Right atrium auricular region (tissue), 2 donors: ENCODE data around the gene EEF2KMT. TPM values are rescaled to one million over a fixed set of nuclear protein-coding genes. Genes with fewer than 3 reads are reported as not detected.

Experiments
- DNase-seq: peaks from one replicate; pipeline ENCODE4 v3.0.0-alpha.2; 2019; ENCODE audit warnings: low spot score
- H3K27ac ChIP-seq, 2 donors: fragments of 200-600 bp; sonication (generic); 1 replicate in 1 of 2; 2 replicates in 1 of 2; pipeline ENCODE4 v1.5.1; 2016 to 2019
- H3K27me3 ChIP-seq, 2 donors: fragments of 200-600 bp; sonication (generic); one replicate each; pipeline versions ENCODE4 v1.5.1 to v1.6.0; 2017 to 2019
- H3K36me3 ChIP-seq: fragments of 200-600 bp; sonication (generic); one replicate; pipeline ENCODE4 v1.5.1; 2016
- H3K4me1 ChIP-seq, 2 donors: fragments of 200-600 bp; sonication (generic); one replicate each; pipeline versions ENCODE4 v1.5.1 to v1.6.0; 2017 to 2019
- H3K4me3 ChIP-seq, 2 donors: fragments of 200-600 bp; sonication (generic); 1 replicate in 1 of 2; 2 replicates in 1 of 2; pipeline ENCODE4 v1.5.1; 2017 to 2019; ENCODE audit warnings: mild to moderate bottlenecking in 1 of 2, moderate library complexity in 1 of 2
- H3K9me3 ChIP-seq, 2 donors: fragments of 200-600 bp; sonication (generic); one replicate each; pipeline ENCODE4 v1.5.1; 2019
- total RNA-seq, 2 donors: library from RNA; depleted of rRNA; stranded (reverse); fragments of >200 nt; gene quantifications; one replicate each; pipeline ENCODE4 v1.1.0, GENCODE V29; 2016
- TF ChIP-seq, protein P1 (sequence below), 2 donors: fragments of 200-600 bp; sonication (generic); IDR thresholded peaks; one replicate each; pipeline ENCODE4 v1.5.1; 2019; ENCODE audit warnings: antibody characterized with exemption in 2 of 2

Gene EEF2KMT
- total RNA-seq, 2 donors from 2014 or later = 2.8 to 6.0 TPM

DNA sequence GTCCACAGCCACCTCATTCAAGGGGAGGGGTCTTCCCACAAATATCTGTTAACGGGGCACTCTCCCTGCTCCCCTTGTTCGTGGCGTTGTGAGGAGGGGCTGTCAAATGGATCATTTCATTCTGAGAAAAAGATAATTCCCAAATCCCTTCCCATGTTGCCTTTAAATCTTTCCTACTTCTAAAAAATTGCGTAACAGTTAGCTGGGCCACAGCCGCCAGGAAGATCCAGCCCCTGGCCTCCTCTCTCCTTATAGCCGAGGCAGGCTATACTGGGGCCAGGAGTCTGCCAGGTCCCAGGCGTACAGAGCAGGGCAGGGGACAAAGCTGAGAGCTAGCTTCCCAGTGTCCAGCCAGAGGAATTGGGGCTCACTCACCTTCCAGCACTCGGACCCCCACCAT, 32.3 kb downstream of the EEF2KMT start:
- Histone ChIP-seq H3K27me3 (no peaks in the 10 kb centered on the region), H3K36me3 (no peaks in the 10 kb centered on the region), H3K4me3 (no peak overlapping the region), H3K27ac (no peak overlapping the region), H3K4me1 (peaks cover 0 to 8% of the 10 kb centered on the region in 2 donors), H3K9me3 (no peaks in the 10 kb centered on the region)
- DNase-seq = no peak
- TF ChIP-seq, protein P1, sequence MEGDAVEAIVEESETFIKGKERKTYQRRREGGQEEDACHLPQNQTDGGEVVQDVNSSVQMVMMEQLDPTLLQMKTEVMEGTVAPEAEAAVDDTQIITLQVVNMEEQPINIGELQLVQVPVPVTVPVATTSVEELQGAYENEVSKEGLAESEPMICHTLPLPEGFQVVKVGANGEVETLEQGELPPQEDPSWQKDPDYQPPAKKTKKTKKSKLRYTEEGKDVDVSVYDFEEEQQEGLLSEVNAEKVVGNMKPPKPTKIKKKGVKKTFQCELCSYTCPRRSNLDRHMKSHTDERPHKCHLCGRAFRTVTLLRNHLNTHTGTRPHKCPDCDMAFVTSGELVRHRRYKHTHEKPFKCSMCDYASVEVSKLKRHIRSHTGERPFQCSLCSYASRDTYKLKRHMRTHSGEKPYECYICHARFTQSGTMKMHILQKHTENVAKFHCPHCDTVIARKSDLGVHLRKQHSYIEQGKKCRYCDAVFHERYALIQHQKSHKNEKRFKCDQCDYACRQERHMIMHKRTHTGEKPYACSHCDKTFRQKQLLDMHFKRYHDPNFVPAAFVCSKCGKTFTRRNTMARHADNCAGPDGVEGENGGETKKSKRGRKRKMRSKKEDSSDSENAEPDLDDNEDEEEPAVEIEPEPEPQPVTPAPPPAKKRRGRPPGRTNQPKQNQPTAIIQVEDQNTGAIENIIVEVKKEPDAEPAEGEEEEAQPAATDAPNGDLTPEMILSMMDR (IDR thresholded peaks at IDR 0.05) = no peak

DNA sequence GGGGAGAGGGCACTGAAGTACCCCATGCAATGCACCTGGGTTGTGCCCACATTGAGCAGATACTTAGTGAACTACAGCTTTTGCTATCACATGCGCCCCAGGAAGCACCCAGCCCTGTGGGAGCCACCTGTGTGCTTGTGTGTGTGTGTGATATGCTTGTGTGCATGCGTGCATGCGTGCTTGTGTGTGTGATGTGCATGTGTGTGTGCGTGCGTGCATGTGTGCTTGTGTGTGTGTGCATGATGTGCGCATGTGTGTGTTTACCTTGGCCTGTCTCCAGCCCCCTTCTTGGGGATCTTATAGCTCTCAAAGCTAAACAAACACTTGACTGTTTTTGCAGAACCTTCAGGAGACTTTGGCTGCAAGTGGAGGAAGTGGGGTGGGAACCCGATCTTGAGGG, 32.7 kb downstream of the EEF2KMT start:
- DNase-seq = no peak
- Histone ChIP-seq H3K27ac (no peak overlapping the region), H3K4me3 (no peak overlapping the region), H3K27me3 (no peaks in the 10 kb centered on the region), H3K9me3 (no peaks in the 10 kb centered on the region), H3K4me1 (peaks cover 0 to 8% of the 10 kb centered on the region in 2 donors), H3K36me3 (no peaks in the 10 kb centered on the region)
- TF ChIP-seq, protein P1 (IDR thresholded peaks at IDR 0.05) = no peak

DNA sequence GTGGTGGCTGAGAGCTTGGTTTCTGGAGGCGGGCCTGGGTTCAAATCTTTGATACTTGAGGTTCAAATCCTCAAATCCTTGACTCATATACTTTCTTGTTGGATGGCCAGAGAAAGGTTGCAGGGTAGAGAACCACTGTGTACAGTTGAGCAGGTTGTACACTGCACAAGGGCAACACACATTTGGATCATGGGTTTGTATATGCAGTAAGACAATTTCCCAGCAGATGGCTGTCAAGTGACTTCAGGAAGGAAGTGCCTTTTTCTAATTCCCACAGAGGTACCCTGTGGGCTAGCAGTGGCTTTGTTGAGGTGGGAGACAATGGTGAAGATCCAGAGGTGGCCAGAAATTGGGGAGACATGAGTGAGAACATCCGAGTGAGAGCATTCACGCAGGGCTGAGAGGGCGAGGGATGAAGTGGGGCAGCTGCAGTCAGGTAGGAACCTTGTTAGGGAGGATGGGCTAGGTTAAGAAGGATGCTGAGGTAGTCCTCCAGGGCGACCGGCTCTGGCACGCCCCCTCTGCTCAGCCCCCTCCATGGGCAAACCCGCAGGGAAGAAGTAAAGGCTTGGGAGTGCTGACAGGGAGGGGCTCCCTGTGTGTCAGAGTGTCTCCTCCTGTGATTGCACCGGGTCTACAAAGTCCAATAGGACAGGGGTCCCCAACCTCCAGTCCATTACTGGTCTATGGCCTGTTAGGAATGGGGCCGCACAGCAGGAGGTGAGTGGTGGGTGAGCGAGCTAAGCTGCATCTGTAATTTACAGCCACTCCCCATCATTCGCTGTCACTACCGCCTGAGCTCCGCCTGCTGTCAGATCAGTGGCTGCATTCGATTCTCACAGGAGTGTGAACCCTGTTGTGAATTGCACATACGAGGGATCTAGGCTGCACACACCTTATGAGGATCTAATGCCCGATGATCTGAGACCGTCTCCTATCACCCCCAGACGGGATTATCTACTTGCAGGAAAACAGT, 34.5 kb downstream of the EEF2KMT start:
- no peak overlapping the region for H3K27ac ChIP-seq
- H3K4me3 ChIP-seq = no peak overlapping the region
- TF ChIP-seq, protein P1 (IDR thresholded peaks at IDR 0.05) = no peak
- H3K27me3 ChIP-seq = no peaks in the 10 kb centered on the region
- no peaks in the 10 kb centered on the region for H3K36me3 ChIP-seq
- peaks cover 0 to 8% of the 10 kb centered on the region in 2 donors for H3K4me1 ChIP-seq
- no peak for DNase-seq
- no peaks in the 10 kb centered on the region for H3K9me3 ChIP-seq

DNA sequence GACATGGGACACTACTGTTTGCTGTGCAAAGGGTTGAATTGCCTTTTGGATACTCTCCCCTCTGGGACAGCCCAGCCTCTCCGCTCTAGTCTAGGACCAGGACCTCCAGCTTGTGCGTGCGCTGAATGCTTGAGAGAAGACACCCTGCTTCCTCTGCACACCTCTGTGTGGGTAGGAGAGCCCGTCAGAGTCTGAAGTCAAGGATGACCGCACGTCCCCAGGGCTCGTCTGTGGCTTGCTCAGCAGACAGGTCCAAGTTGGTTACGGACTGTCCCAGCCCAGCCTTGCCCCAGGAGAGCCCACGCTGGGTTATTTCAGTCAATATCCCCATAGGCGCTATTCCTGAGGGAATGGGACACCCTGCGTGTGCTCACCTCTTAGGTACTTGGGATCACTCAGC, 35.5 kb downstream of the EEF2KMT start:
- no peaks in the 10 kb centered on the region for H3K9me3 ChIP-seq
- peaks cover 0 to 8% of the 10 kb centered on the region in 2 donors for H3K4me1 ChIP-seq
- H3K27me3 ChIP-seq = no peaks in the 10 kb centered on the region
- DNase-seq = no peak
- H3K4me3 ChIP-seq = no peak overlapping the region
- TF ChIP-seq, protein P1 (IDR thresholded peaks at IDR 0.05) = no peak
- no peaks in the 10 kb centered on the region for H3K36me3 ChIP-seq
- no peak overlapping the region for H3K27ac ChIP-seq

DNA sequence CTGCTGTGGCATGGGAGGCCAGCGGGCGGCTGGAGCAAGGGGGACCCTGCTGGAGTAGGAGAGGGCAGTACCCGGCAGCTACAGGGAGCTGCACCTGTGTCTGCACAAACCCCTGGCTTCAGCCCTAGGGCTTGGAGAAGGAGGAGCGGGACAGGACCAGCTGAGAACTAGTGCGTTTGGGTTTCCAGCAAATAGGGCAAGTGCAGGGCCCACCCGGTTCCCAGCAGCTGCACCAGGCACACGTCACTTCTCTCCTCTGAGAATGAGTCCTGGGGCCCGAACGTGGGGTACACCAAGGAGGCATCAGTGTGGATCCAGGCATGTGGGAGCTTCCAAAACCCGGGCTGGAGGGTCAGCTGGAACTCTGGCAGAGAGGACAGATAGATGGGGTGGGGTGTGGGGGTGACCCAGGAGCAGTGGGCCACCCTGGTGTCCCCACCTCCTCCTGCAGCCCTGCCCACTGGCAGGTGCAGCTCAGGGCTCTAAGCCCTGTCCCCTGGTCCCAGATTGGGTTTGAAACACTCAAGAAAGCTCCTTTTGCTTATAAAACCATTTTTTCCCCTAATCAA, 37.4 kb downstream of the EEF2KMT start:
- no peak overlapping the region for H3K27ac ChIP-seq
- H3K36me3 ChIP-seq = no peaks in the 10 kb centered on the region
- TF ChIP-seq, protein P1 (IDR thresholded peaks at IDR 0.05) = no peak
- no peaks in the 10 kb centered on the region for H3K27me3 ChIP-seq
- DNase-seq = no peak
- no peaks in the 10 kb centered on the region for H3K9me3 ChIP-seq
- no peak overlapping the region for H3K4me3 ChIP-seq
- peaks cover 0 to under 1% of the 10 kb centered on the region in 2 donors for H3K4me1 ChIP-seq
